Superior temporal gyrus (tissue), 1 donor: Measurements from ENCODE around the gene CTR9.

Experiments used
- DNase-seq: peaks from one replicate; pipeline ENCODE4 v3.0.0-alpha.2; 2016; ENCODE audit errors: extremely low spot score

The CTR9 gene

DNA sequence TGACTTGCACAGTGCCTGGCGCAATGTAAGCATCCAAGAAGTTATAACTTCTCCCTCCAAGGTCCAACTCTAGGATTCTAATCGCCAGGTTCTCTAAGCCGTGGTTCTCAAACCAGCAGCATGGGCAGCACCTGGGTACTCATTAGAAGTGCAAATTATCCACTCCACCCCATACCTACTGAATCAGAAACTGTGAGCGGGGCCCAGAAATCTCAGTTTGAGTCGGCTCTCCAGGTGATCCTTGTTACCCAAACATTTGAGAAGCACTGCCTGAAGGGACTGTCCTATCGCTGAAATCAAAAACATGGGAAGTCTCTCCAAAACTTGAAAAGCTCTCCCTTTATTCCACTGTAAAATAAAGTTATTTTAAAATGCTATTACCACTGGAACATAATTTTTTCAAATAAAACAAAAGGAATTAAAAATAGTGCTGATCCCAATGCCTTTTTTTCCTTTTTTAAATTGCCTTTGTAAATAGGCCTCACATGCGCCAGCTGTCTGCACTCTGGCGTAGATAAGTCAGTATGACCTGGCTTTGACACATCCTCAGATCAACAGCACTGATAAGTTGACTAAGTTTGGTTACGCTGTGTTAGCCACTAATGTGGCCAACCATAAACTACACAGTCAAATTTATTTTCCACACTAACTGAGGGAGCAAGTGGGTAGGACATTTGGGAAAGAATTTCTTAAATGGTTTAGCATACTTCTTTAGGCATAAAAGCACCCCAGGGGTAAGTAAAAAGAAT, 8.4 kb upstream of the CTR9 start:
- DNase-seq = no peak

DNA sequence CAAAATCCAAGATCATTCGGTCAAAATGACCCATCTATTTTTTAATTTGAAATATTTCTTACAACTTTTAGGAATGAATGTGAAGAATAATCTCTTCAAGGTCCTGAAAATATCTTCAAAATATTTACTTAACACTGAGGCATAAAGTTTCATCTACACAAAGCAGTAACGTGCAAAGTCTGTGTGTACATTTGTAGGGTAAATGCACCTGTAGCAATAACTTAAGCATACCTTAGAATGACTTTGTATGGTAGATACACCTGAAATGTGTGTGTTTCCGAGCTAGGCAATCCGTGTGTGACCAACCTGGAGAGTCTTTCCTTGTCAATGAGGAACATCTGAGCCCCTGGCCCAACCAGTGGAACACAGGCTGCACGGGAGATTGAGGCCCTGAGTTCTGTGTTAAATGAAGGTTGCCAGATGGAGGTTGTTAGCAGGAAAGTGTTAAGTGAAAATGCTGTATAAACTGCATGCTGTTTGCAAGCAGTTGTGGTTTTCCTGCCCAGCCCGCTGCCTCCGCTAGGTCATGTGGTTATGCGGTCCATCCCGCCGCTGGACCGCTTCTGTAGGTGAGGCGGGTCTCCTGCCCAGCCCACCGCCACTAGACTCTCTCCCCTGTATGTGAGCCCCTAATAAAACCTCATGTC, 7.6 kb upstream of the CTR9 start:
- DNase-seq = no peak

- DNase-seq = no peak
Measured at GRCh38 chr11:10744206-10744605, 6.8 kb upstream of the CTR9 start.

- no peak for DNase-seq
Measured at GRCh38 chr11:10746871-10747270, 4.2 kb upstream of the CTR9 start.

DNA sequence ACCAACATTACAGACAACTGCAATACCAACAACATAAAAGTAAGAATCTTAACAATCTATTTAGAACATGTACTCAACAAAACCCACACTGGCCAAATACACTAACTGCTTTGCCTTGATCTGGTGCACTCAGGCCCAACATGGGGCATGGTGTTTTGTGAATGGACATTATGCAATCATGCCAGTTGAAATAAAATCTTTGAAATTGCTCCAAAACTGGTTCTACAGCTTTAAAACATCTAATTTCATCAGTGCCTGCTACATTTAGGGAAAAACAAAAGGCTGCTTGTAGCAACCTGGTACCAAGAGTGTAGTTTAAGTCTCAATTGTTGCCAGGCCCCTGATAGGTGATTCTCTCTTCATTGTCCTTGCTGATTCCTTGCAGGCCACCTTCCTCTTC, 3.3 kb upstream of the CTR9 start:
- DNase-seq = no peak

GRCh38 chr11:10749476-10749875, 1.6 kb upstream of the CTR9 start:
- DNase-seq = no peak

GRCh38 chr11:10751581-10751940, 515 bp downstream of the CTR9 start:
- no peak for DNase-seq

GRCh38 chr11:10752061-10752460, 1.0 kb downstream of the CTR9 start:
- DNase-seq = no peak

GRCh38 chr11:10752486-10752885, 1.4 kb downstream of the CTR9 start:
- DNase-seq = no peak

- DNase-seq = no peak
Measured at GRCh38 chr11:10758957-10759356, 7.9 kb downstream of the CTR9 start.

DNA sequence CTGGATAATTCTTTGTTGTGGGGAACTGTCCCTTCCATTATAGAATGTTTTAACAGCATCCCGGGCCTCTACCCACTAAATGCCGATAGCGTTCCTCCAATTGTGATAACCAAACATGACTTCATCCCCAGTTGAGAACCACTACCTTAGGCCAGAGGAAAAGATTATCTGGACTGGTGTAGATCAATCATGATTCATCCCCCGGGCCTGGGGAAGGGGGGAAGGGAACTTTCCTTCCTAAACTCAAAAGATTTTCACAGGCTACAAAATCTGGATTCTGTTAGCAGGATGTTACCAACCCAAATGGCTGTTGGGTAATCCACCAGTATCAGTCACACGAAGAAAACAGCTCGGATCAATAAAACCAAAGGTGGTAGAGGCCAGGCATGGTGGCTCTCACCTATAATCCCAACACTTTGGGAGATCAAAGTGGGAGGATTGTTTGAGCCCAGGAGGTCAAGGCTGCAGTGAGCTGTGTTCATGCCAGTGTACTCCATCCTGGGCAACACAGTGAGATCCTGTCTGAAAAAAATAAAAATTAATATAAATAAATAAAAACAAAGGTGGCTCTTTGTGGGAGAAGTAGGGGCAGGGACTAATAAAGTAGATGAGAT, 10.1 kb downstream of the CTR9 start:
- no peak for DNase-seq

GRCh38 chr11:10762185-10762584, 11.1 kb downstream of the CTR9 start:
- DNase-seq = no peak

DNA sequence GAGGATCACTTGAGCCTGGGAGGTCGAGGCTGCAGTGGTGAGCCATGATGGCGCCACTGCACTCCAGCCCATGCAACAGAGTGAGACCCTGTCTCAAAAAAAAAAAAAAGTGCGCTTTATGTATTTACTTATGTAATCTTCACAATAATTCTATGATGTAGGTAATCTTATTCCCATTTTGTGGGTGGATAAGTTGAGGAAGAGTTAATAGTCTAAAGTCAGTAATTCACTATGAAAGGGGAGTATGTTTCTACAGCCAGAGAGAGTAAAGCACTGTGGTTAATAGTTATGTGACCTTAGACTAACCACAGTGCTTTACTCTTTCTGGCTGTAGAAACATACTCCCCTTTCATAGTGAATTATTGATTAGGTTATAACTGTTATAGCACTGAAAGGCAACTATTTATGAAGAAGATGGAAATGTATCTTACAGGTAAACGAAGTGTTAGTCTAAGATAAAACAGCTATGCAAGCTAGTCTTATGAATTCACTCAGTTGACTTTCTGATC, 11.9 kb downstream of the CTR9 start:
- DNase-seq = no peak

DNA sequence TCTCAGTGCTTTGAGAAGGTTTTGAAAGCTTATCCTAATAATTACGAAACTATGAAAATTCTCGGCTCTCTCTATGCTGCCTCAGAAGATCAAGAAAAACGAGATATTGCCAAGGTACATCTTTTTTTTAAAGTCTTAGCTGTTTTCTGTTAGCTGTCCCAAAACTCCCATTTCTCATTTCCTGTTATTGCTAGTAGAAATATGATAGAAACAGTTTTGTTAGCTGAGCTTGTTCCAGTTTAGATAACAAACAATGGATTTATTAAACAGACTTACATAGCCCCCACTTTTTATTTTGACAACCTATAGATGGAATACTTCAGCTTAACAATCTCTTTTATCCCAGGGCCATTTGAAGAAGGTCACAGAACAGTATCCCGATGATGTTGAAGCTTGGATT, 12.7 kb downstream of the CTR9 start:
- no peak for DNase-seq

DNA sequence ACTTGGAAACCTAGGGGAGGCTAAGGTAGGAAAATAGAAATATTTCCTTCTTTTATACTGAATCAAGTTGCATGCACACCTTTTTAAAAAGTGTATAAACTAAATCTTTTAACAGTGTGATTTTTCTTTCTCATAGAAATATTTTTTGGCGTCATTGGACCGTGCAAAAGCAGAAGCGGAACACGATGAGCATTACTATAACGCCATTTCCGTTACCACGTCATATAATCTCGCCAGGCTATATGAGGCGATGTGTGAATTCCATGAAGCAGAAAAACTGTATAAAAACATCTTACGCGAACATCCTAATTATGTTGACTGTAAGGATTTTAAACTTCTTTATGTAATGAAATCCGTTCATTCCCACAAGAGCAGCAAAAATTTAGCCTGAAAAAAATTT, 13.4 kb downstream of the CTR9 start:
- no peak for DNase-seq

- DNase-seq = peak; percentile 81
Measured at GRCh38 chr11:10770626-10771254, 19.7 kb downstream of the CTR9 start.

- DNase-seq = no peak
Measured at GRCh38 chr11:10771457-10771856, 20.4 kb downstream of the CTR9 start.

DNA sequence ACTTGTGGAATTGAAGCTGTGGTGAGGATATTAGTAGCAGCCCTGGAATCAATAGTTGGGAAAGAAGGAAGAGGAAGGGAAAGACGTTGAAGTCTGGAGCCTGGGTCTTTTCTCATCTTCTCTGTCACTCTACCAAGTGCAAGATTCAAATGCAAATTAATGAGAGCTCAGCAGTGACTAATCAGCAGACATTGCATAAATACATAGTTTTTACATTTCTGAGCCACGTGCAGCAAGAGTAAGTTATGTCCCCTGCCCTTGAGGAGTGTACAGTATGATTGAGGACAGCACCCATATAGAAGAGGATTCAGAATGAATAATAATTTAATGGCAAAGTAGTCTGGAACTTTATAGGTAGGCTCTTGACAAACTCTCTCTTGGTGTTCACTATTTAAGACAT, 23.8 kb downstream of the CTR9 start:
- DNase-seq = no peak

DNA sequence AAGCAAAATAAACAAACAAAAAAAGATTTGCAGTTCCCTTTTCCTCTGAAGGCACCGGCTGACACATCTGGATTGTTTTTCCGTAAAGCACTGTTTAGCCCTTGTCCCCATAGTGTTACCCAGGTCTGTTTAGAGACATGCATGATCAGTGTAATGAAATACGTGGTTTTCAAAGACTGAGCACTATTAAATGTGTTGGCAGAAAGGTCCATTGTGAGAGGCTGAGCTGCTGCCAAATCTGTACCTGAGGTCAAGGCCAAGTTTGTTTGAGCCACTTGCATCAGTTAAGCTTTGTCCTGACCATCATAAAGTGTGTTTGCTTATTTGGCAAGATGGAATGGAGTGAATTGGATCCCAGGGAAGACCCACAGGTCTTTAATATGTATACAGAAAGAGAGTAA, 26.3 kb downstream of the CTR9 start:
- no peak for DNase-seq

- DNase-seq = no peak
Measured at GRCh38 chr11:10777806-10778205, 26.8 kb downstream of the CTR9 start.

DNA sequence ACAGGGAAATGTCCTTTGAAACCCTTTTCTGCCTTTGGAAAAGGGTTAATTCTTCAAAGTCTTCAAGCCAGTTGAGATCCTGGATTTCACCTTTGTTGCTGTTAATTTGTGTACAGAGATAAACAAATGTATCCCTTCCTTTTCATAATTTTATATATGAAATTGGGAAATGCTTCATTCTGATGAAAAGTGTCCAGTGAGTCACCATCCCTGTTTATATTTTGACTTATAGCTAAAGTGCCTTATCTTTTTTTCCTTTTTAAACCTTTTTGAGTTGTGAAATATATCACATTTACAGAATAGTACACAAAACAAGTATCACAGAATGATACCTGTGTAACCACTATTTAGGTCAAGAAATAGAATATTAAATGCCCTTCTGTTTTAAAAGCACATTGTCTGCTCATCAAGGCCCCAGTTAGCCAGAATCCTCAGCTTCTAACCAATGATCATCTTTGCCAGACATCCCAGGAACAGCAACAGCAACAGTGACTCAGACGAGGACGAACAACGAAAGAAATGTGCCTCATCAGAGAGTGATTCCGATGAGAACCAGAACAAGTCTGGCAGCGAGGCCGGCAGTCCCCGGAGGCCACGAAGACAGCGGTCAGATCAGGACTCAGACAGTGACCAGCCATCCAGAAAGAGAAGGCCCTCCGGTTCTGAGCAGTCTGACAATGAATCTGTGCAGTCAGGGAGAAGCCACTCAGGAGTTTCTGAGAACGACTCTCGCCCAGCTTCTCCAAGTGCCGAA, 27.3 kb downstream of the CTR9 start:
- peak; percentile 45 for DNase-seq

GRCh38 chr11:10779086-10779485, 28.0 kb downstream of the CTR9 start:
- no peak for DNase-seq
